Osteoblast (primary cell): ENCODE results near the gene ALOX15. TPM values are rescaled to one million over a fixed set of nuclear protein-coding genes. Genes with fewer than 3 reads are reported as not detected.

ENCODE experiments used
- DNase-seq: peaks from one replicate; pipeline ENCODE4 v3.0.0; 2011; ENCODE audit warnings: low spot score, mixed read lengths; ENCODE audit not compliant: insufficient read length; ENCODE audit errors: missing footprints
- H2AFZ ChIP-seq: 2 replicates; pipeline ENCODE4 v1.6.0; 2011; ENCODE audit warnings: mild to moderate bottlenecking, low read length
- H3K27ac ChIP-seq: 2 replicates; pipeline ENCODE4 v1.5.1; 2011; ENCODE audit warnings: mild to moderate bottlenecking, low read depth, low read length, moderate library complexity
- H3K27me3 ChIP-seq: 2 replicates; pipeline ENCODE4 v1.6.0; 2012; ENCODE audit warnings: mild to moderate bottlenecking, control low read depth, inconsistent platforms, low read length, moderate library complexity; ENCODE audit not compliant: insufficient read depth
- H3K36me3 ChIP-seq: 2 replicates; pipeline ENCODE4 v1.5.1; 2011; ENCODE audit warnings: mild to moderate bottlenecking, low read length, control low read depth, moderate library complexity; ENCODE audit not compliant: insufficient read depth
- H3K4me1 ChIP-seq: 2 replicates; pipeline ENCODE4 v1.5.1; 2011; ENCODE audit warnings: mild to moderate bottlenecking, low read length, control low read depth, moderate library complexity; ENCODE audit not compliant: insufficient read depth
- H3K4me2 ChIP-seq: 2 replicates; pipeline ENCODE4 v1.6.0; 2011; ENCODE audit warnings: mild to moderate bottlenecking, low read length; ENCODE audit not compliant: insufficient read depth
- H3K4me3 ChIP-seq: fragments of 200-600 bp; sonication (generic); 3 replicates; pipeline ENCODE4 v1.5.1; 2012; ENCODE audit warnings: mild to moderate bottlenecking, low read length, inconsistent platforms; ENCODE audit not compliant: insufficient read depth
- H3K79me2 ChIP-seq: 2 replicates; pipeline ENCODE4 v1.6.0; 2012; ENCODE audit warnings: mild to moderate bottlenecking, low read length, control low read depth, inconsistent platforms; ENCODE audit not compliant: insufficient read depth
- H3K9me3 ChIP-seq: 2 replicates; pipeline ENCODE4 v1.5.1; 2011; ENCODE audit warnings: low read depth, low read length, control low read depth
- H4K20me1 ChIP-seq: 2 replicates; pipeline ENCODE4 v1.6.0; 2012; ENCODE audit warnings: mild to moderate bottlenecking, low read length, control low read depth; ENCODE audit not compliant: insufficient read depth
- CTCF ChIP-seq: IDR thresholded peaks from 2 replicates; pipeline ENCODE4 v1.5.1; 2011; ENCODE audit warnings: mild to moderate bottlenecking, low read depth, low read length, moderate library complexity; ENCODE audit errors: extremely low read depth
- total RNA-seq: library from RNA; depleted of rRNA; stranded (reverse); fragments of >200 nt; gene quantifications from 2 replicates; pipeline ENCODE4 v1.2.3, GENCODE V29; 2012

ALOX15 gene
- total RNA-seq, 1 donor: not detected

- Histone ChIP-seq H3K4me1 (no peaks in the 10 kb centered on the region), H2AFZ (no peak overlapping the region)
Measured at GRCh38 chr17:4672055-4672630, 30.7 kb upstream of the ALOX15 start.

GRCh38 chr17:4667166-4667565 is 25.7 kb upstream of the ALOX15 start:
- no peaks in the 10 kb centered on the region for H3K79me2 ChIP-seq
- peaks cover 20% of the 10 kb centered on the region for H3K27me3 ChIP-seq
- no peak overlapping the region for H2AFZ ChIP-seq
- no peak overlapping the region for H3K27ac ChIP-seq
- DNase-seq: no peak
- H3K36me3 ChIP-seq: peaks cover 7% of the 10 kb centered on the region
- H3K9me3 ChIP-seq: no peaks in the 10 kb centered on the region
- no peaks in the 10 kb centered on the region for H3K4me1 ChIP-seq
- H3K4me3 ChIP-seq: no peak overlapping the region
- TF ChIP-seq CTCF: no peak
- no peak overlapping the region for H3K4me2 ChIP-seq
- H4K20me1 ChIP-seq: no peaks in the 10 kb centered on the region

More at GRCh38 chr17:4672055-4672630, 30.7 kb upstream of the ALOX15 start:
- TF ChIP-seq CTCF: no peak
- no peaks in the 10 kb centered on the region for H3K79me2 ChIP-seq
- H3K27ac ChIP-seq: no peak overlapping the region
- H3K27me3 ChIP-seq: no peaks in the 10 kb centered on the region
- H3K4me3 ChIP-seq: no peak overlapping the region
- H3K4me2 ChIP-seq: no peak overlapping the region
- no peaks in the 10 kb centered on the region for H3K9me3 ChIP-seq
- DNase-seq: peak; percentile 81
- H3K36me3 ChIP-seq: peaks cover 34% of the 10 kb centered on the region
- H4K20me1 ChIP-seq: no peaks in the 10 kb centered on the region

DNA sequence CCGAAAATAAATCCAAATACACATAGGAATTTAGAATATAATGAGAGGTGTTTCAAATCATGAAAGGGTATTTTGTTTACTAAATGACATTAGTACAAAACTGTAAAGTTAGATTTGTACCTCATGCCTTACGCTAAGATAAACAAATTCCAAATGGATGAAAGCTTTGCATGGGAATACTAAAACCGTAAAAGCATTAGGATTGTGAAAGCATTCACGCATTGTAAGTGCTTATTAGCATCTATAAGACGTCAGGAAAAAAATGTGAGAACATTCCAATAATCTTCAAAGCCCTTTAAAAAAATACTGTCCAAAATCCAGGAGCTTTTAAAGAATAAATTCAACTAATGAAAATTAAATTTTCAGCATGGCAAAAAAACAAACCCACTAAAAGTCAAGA is 24.8 kb upstream of the ALOX15 start:
- no peaks in the 10 kb centered on the region for H3K4me1 ChIP-seq
- no peak for TF ChIP-seq CTCF
- no peaks in the 10 kb centered on the region for H4K20me1 ChIP-seq
- no peaks in the 10 kb centered on the region for H3K9me3 ChIP-seq
- no peak overlapping the region for H3K4me2 ChIP-seq
- no peak overlapping the region for H3K27ac ChIP-seq
- H3K4me3 ChIP-seq: no peak overlapping the region
- no peak for DNase-seq
- peaks cover 7% of the 10 kb centered on the region for H3K36me3 ChIP-seq
- no peak overlapping the region for H2AFZ ChIP-seq
- H3K79me2 ChIP-seq: no peaks in the 10 kb centered on the region
- peaks cover 20% of the 10 kb centered on the region for H3K27me3 ChIP-seq

GRCh38 chr17:4665027-4665426 is 23.5 kb upstream of the ALOX15 start:
- no peak for TF ChIP-seq CTCF
- Histone ChIP-seq H3K27me3 (peaks cover 20% of the 10 kb centered on the region), H2AFZ (no peak overlapping the region), H3K36me3 (no peaks in the 10 kb centered on the region), H3K4me3 (no peak overlapping the region), H3K79me2 (no peaks in the 10 kb centered on the region), H3K4me2 (no peak overlapping the region), H3K27ac (no peak overlapping the region), H4K20me1 (no peaks in the 10 kb centered on the region), H3K4me1 (no peaks in the 10 kb centered on the region), H3K9me3 (no peaks in the 10 kb centered on the region)
- DNase-seq: no peak
